Activated T-cell treated with anti-CD3 and anti-CD28 coated beads for 24 hours (primary cell): Measurements from ENCODE around the gene APLF.
"Not testable (repeated sequence)": the region's sequence is repeated elsewhere in the genome, so short reads cannot be mapped to it uniquely, and the experiment has no call there.

Experiments used
- DNase-seq: peaks from one replicate; pipeline ENCODE4 v3.0.0-alpha.2; 2020; ENCODE audit warnings: low read depth

Gene APLF

DNA sequence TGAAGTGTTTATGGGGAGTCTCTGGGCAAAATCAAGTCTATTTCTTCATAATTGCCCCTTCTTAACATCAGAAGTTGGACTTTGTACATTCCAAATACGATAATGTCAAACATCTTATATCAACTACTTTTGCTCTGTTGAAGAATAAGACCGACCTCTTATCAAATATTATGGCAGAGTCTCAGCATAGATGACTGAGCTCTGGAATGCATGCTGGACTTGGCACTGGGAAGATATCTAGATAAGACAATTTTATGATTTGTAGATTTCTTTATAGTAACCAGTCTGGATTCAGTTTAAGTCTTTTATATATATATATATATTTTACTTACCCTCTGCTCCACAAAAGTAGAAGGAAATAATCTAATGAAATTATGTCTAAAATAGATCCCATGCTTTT is 8.2 kb downstream of the APLF start:
- DNase-seq, result no peak

- DNase-seq, result no peak
These were observed 9.1 kb downstream of the APLF start for GRCh38 chr2:68476454-68476853.

GRCh38 chr2:68478688-68479087 is 11.3 kb downstream of the APLF start:
- no peak for DNase-seq

DNA sequence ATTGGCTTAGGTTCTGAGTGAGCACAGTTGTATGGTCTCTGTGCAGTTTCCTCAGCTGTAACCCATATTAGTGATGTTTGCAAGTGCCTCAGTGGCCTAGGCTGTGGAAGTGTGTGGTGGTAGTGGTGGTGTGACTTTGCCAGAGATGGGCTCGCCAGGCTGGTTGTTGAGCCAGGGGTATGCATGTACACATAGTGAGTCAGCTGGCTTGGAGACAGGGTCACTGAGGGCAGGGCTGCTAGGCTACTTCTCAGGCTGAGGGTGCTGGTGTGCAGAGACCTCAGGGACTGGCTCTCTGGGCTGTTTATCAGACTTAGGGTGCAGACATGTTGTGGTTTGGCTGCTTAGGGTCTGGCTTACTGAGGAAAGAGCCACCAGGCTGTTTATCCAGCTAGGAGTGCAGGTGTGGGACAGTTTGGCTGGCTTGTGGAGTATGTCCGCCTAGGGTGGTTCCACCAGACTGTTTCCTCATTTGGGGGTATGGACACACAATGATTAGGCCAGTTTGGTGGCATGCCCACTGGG is 15.0 kb downstream of the APLF start:
- no peak for DNase-seq

DNA sequence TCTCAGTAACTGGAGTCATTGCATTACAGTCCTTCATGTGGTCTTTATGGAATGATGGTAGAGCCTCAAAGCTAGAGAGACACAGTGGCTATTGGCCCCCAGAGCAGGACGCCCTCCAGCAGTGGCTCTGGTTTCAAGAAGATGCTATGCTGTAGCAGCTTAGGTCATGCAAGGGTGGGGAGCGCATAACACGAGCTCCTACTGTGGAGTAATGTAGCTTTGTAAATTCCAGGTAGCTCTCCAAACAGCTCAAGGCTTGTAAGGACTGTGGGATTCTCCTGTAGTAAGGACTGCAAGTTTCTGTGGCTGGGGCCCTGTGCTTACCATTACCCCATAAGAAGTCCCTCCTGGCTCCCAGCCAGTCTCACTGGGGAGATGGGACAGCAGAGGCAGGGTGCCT is 15.6 kb downstream of the APLF start:
- no peak for DNase-seq

GRCh38 chr2:68487773-68488355 is 20.5 kb downstream of the APLF start:
- no peak for DNase-seq

- not testable (repeated sequence) for DNase-seq
These were observed 21.2 kb downstream of the APLF start for GRCh38 chr2:68488605-68489004.

DNA sequence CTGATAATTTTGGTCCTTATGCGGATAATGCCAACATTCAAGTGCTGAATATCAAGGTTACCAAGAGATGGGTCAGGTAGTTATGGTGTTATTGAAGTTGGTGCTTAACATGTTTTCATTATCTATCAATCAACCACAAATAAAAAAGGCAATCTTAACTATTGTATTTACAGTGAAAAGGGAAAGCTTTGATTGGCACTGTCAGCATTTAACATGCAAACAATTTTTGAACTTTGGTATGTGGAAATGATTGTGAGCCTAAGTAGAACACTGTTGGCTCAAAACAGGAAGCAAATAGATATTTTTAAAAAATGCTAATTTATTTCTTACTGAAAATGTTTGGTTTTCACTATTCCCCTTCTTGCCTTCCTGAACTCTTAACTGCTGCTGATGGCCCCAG is 21.9 kb downstream of the APLF start:
- DNase-seq, result no peak

DNA sequence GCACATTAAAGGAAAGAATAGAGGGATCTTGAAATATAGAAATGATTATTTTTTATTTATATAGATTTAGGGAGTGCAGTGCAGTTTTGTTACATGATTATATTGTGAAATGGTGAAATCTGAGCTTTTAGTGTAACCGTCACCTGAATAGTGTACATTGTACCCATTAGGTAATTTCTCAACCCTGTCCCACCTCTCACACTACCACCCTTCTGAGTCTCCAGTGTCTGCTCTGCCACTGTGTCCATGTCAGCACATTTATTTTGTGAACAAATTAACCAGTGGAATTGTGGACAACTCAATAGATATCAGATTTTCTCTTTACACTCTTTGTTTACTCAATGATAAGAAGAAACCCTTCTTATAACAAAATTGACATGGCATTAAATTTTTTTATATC is 24.2 kb downstream of the APLF start:
- DNase-seq, result no peak

DNA sequence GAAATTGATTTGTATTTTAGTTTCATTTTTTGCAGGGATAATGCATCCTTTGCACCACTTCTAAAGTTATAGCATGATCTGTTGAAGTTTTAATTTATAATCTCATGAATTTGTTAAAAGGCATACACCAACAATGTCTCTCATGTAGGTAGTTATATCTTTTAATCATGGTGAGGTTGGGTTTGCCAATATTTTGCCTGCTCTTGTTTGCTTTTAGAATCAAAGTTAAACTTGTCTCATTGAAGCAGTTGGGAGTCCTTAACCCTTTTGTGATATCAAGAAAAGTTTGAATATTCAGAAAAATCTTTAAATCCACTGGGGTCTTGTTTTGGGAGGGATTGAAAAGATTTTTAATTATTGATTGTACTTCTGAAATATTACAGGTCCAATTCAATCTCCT is 31.7 kb downstream of the APLF start:
- DNase-seq, result no peak

DNA sequence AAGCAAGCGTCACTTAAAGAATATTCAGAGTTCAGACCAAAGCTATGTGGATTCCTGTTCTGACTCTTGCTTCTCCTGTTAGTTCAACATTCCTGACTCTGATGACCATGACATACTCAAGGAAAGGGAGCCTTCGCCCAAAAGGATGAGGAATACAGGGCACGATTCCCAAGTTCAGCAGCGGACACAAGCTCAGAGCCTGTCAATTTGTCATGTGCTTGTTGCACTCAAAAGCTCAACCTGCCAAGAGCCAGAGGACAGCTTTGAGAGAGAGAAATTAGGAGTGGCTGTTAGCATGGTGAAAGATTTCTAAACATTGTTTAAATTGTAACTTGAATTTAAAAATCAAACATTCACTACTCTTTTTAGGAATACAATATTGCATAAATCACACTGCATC is 33.3 kb downstream of the APLF start:
- DNase-seq, result no peak

DNA sequence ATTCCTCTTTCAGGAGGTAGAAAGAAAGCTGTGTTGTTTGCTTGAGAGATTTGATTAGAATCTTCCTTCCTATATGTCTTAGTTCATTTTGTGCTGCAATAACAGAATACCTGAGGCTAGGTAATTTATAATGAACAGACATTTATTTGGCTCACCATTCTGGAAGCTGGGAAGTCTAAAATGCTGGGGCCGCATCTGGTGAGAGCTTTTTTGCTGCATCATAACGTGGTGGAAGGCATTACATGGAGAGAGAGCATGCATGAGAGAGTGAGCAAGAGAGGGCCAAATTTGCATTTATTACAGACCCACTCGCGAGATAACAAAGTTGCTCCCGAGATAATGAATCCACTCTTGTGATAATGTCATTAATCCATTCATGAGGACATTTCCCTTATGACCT is 34.4 kb downstream of the APLF start:
- no peak for DNase-seq

DNA sequence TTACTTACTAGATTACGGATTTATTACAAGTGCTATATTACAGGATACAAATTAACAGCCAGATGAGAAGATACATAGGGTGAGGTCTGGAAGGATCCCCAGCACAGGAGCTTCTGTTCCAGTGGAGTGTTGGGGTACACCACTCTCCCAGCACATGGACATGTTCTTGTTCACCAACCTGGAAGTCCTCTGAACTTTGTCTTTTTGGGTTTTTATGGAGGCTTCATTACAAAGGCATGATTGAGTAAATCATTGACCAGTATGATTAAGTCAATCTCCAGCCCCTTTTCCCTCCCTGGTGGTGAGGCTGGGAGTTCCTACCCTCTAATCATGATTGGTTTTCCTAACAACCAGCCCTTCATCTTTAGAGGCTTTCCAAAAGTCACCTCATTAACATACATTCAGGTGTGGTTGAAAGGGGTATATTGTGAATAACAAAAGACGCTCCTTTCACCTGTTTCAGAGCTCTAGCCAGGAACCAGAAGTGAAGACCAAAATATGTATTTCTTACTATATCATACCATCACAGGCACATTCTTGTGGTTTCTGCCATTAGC is 38.3 kb downstream of the APLF start:
- no peak for DNase-seq

GRCh38 chr2:68506170-68506569 is 38.8 kb downstream of the APLF start:
- no peak for DNase-seq

DNA sequence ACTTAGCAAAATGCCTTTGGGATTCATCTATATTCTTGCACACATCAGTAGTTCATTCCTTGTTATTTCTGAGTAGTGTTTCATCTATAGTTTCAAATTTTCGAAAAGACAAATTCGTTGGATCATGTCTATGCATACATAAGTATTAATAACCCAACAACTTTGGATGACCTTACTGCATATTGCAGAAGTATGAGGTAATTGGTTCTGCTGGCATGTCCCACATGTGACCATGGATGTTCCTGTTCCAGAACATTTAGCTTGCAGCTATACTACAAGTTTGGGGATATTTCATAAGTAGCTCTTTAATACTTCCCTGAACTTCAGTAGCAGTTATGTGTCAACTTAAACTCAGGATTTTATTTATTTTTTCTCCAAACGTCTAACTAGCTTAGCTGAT is 44.9 kb downstream of the APLF start:
- DNase-seq, result no peak

DNA sequence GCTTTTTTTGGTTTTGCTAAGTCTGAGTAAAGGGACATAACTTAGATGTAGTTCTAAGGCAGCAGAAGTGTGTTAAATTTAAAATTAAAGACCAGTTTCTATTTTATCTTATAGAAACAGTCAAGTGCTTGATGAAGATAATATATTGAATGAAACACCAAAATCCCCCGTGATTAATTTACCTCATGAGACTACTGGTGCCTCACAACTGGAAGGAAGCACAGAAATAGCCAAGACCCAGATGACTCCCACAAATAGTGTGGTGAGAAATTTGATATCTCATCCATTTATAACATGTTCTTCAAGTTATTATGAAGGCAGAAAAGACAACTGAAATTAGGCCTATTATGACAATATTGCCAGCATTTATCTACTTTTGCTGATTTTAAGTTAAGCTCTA is 45.6 kb downstream of the APLF start:
- no peak for DNase-seq

- no peak for DNase-seq
These were observed 47.0 kb downstream of the APLF start for GRCh38 chr2:68514316-68514929.

DNA sequence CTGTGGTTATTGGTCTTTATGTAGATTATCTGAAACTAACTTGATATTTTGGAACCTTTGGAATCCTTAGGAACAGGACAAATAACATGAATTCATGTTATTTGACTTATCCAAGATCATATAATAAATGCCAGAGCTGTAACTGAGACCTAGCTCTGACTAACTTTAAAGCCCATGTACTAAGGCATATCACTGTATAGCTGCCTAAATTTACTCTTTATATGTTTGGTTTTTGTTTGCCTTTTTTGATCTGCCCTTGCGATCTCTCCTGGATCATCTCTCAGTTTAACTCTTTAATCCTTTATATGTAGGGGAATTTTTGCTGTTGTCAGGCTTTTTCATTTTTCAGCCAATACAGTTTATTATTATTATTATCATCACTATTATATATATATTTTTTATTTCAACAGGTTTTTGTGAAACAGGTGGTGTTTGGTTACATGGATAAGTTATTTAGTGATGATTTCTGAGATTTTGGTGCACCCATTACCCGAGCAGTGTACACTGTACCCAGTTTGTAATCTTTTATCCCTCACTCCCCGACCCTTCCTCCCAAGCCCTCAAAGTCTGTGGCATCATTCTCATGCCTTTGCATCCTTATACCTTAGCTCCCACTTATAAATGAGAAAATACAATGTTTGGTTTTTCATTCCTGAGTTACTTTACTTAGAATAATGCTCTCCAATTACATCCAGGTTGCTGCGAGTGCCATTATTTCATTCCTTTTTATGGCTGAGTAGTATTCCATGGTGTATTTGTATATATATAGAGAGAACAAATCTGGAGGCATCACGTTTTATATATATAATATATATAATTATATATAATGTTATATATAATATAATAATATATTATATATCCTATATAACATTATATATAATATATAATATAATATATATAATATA is 48.9 kb downstream of the APLF start:
- DNase-seq, result no peak

DNA sequence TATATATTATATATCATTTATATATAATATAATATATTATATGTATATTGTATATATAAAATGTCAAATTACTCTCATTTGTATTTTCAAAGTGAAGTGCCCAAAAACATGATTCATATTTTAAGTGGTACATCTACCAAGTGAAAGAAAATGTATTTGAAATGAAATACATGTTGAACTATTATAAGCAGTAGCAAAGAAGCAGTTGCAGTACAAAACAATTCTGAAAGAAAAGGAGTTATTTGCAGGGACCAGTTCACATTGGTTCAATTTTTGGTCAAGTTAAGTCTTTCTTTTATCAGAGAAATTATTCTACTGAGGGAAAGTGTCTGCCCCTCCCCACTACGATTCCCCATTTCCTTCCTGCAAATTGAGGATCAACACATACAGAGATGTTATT is 51.9 kb downstream of the APLF start:
- no peak for DNase-seq

DNA sequence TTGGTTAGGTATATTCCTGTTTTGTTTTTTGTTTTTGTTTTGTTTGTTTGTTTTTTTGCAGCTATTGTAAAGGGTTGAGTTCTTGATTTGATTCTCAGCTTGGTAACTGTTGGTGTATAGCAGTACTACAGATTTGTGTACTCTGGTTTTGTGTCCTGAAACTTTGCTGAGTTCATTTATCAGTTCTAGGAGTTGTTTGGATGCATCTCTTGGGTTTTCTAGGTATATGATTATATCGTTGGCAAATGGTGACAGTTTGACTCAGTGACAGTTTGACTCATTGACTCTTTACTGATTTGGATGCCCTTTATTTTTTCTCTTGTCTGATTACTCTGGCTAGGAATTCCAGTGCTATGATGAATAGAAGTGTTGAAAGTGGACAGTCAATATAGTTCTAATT is 53.7 kb downstream of the APLF start:
- DNase-seq, result no peak

GRCh38 chr2:68526943-68527342 is 59.6 kb downstream of the APLF start:
- not testable (repeated sequence) for DNase-seq

DNA sequence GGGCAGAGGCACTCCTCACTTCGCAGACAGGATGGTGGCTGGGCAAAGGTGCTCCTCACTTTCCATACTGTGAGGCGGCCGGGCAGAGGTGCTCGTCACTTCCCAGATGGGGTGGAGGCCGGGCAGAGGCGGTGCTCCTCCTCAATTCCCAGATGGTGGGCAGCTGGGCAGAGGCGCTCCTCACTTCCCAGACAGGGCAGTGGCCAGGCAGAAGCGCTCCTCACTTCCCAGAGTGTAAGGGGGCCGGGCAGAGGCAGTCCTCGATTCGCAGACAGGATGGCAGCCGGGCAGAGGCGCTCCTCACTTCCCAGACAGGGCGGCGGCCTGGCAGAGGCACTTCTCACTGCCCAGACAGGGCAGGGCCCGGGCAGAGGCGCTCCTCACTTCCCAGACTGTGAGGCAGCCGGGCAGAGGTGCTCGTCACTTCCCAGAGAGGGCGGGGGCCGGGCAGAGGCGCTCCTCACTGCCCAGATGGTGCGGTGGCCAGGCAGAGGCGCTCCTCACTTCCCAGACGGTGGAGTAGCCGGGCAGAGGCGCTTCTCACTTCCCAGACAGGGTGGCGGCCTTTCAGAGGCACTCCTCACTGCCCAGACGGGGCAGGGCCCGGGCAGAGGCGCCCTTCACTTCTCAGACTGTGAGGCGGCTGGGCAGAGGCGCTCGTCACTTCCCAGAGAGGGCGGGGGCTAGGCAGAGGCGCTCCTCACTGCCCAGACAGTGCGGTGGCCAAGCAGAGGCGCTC is 60.1 kb downstream of the APLF start:
- DNase-seq, result not testable (repeated sequence)
